Trophoblast cell (in vitro differentiated cells and primary cell): ENCODE measurements around the gene PEAK3.

Experiments
- DNase-seq, 2 donors: peaks; one replicate each; pipeline ENCODE4 v3.0.0-alpha.2; 2016
- H2AFZ ChIP-seq: 2 replicates; pipeline ENCODE4 v1.6.1; 2013; ENCODE audit warnings: low read length, moderate library complexity, mild to moderate bottlenecking; ENCODE audit not compliant: insufficient read depth, poor library complexity
- H2AK5ac ChIP-seq: 2 replicates; pipeline ENCODE4 v1.6.1; 2013; ENCODE audit warnings: mild to moderate bottlenecking, low read length
- H2BK120ac ChIP-seq: 2 replicates; pipeline ENCODE4 v1.6.1; 2013; ENCODE audit warnings: low read length, mild to moderate bottlenecking, moderate library complexity; ENCODE audit not compliant: insufficient read depth, poor library complexity
- H2BK12ac ChIP-seq: 2 replicates; pipeline ENCODE4 v1.6.1; 2013; ENCODE audit warnings: mild to moderate bottlenecking, low read length, moderate library complexity
- H2BK5ac ChIP-seq: 2 replicates; pipeline ENCODE4 v1.6.1; 2013; ENCODE audit warnings: low read length, low read depth, moderate library complexity, mild to moderate bottlenecking; ENCODE audit not compliant: poor library complexity
- H3K14ac ChIP-seq: 2 replicates; pipeline ENCODE4 v1.6.1; 2013; ENCODE audit warnings: mild to moderate bottlenecking, low read length
- H3K18ac ChIP-seq: 2 replicates; pipeline ENCODE4 v1.6.1; 2013; ENCODE audit warnings: mild to moderate bottlenecking, low read length
- H3K23ac ChIP-seq: 2 replicates; pipeline ENCODE4 v1.6.1; 2013; ENCODE audit warnings: low read length
- H3K27ac ChIP-seq: 2 replicates; pipeline ENCODE4 v1.5.1; 2013; ENCODE audit warnings: low read depth, mild to moderate bottlenecking, inconsistent platforms, low read length, moderate library complexity
- H3K27me3 ChIP-seq: 2 replicates; pipeline ENCODE4 v1.6.1; 2013; ENCODE audit warnings: inconsistent platforms, mild to moderate bottlenecking, low read length, moderate library complexity; ENCODE audit not compliant: insufficient read depth
- H3K36me3 ChIP-seq, 2 experiments: 1 replicate in 1 of 2; 2 replicates in 1 of 2; pipeline ENCODE4 v1.6.1; 2013; ENCODE audit warnings: low read length in 2 of 2, mild to moderate bottlenecking in 2 of 2, moderate library complexity in 1 of 2; ENCODE audit not compliant: insufficient read depth in 2 of 2, control insufficient read depth in 1 of 2
- H3K4ac ChIP-seq: 2 replicates; pipeline ENCODE4 v1.6.1; 2013; ENCODE audit warnings: low read depth, mild to moderate bottlenecking, low read length, moderate library complexity
- H3K4me1 ChIP-seq, 2 experiments: 1 replicate in 1 of 2; 2 replicates in 1 of 2; pipeline ENCODE4 v1.6.1; 2013; ENCODE audit warnings: low read length in 2 of 2, mild to moderate bottlenecking in 2 of 2, moderate library complexity in 1 of 2; ENCODE audit not compliant: insufficient read depth in 2 of 2, control insufficient read depth in 1 of 2
- H3K4me2 ChIP-seq: 2 replicates; pipeline ENCODE4 v1.6.1; 2013; ENCODE audit warnings: inconsistent platforms, mild to moderate bottlenecking, low read length, moderate library complexity
- H3K4me3 ChIP-seq: 2 replicates; pipeline ENCODE4 v1.5.1; 2013; ENCODE audit warnings: mild to moderate bottlenecking, low read depth, low read length, inconsistent platforms
- H3K79me1 ChIP-seq: one replicate; pipeline ENCODE4 v1.6.1; 2013; ENCODE audit warnings: low read length
- H3K79me2 ChIP-seq: 2 replicates; pipeline ENCODE4 v1.6.1; 2013; ENCODE audit warnings: low read length, mild to moderate bottlenecking; ENCODE audit not compliant: control insufficient read depth, insufficient read depth, poor library complexity
- H3K9ac ChIP-seq: 2 replicates; pipeline ENCODE4 v1.6.1; 2013; ENCODE audit warnings: mild to moderate bottlenecking, low read length
- H3K9me3 ChIP-seq: 2 replicates; pipeline ENCODE4 v1.6.1; 2013; ENCODE audit warnings: low read depth, mild to moderate bottlenecking, control low read depth, inconsistent platforms, low read length; ENCODE audit not compliant: insufficient read depth
- H4K12ac ChIP-seq: 2 replicates; pipeline ENCODE4 v1.6.1; 2013; ENCODE audit warnings: low read depth, mild to moderate bottlenecking, low read length, moderate library complexity
- H4K8ac ChIP-seq: 2 replicates; pipeline ENCODE4 v1.6.1; 2013; ENCODE audit warnings: low read depth, mild to moderate bottlenecking, low read length, moderate library complexity
- H4K91ac ChIP-seq: one replicate; pipeline ENCODE4 v1.6.1; 2013; ENCODE audit warnings: low read depth, mild to moderate bottlenecking, low read length, moderate library complexity
- WGBS: extraction: QIAGEN DNeasy Blood & Tissue Kit; methylation state at CpG from one replicate; pipeline ENCODE4 v1.1.7; 2013; ENCODE audit warnings: missing lambda C conversion rate; ENCODE audit not compliant: insufficient read length, insufficient coverage; ENCODE audit errors: extremely low coverage; 5-methylcytosine and 5-hydroxymethylcytosine counted together

The PEAK3 gene

DNA sequence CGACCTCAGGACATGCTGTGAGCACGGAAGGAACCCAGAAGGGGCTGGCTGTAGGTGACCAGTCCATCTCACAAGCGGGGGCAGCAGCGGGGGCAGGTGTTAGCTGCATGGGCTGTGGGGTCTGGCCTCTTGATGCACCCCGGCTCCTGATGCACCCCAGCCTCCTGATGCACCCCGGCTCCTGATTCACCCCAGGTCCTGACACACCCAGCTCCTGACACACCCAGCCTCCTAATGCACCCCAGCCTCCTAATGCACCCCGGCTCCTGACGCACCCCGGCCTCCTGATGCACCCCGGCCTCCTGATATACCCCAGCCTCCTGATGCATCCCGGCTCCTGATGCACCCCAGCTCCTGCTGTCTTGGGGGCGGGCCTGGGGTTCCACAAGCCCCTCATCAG lies 39.0 kb upstream of the PEAK3 start:
- no CpG with 5 or more reads among the region's 12 CpGs for WGBS
- no peak overlapping the region for H2BK120ac ChIP-seq
- H3K18ac ChIP-seq: no peak overlapping the region

DNA sequence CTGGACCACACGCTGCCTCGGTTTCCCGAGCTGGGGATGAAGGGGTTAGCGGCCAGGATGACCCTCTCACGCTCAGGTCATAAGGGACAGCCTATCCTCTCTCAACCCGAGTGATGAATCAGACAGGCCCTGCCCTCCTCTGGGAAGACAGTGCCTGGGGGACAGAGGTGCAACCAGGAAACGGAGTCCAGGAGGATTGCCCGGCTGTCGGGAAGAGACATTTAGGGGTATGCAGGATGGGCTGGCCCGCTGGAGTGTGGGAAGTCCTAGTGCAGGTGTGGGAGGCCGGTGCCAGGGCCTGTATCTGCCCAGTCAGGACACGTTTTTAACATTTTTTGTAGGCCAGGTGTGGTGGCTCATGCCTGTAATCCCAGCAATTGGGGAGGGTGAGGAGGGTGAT lies 38.1 kb upstream of the PEAK3 start:
- no CpG with 5 or more reads among the region's 12 CpGs for WGBS

More for the DNA sequence above, 39.0 kb upstream of the PEAK3 start:
- Histone ChIP-seq H3K9ac (no peak overlapping the region), H3K14ac (no peak overlapping the region), H3K4me3 (no peak overlapping the region), H3K36me3 (peaks cover 43 to 47% of the 10 kb centered on the region in 2 experiments), H2AK5ac (no peak overlapping the region), H4K91ac (no peak overlapping the region), H3K4ac (no peak overlapping the region), H3K79me2 (no peaks in the 10 kb centered on the region), H2BK12ac (no peak overlapping the region), H4K12ac (no peak overlapping the region), H2AFZ (no peak overlapping the region), H3K27ac (no peak overlapping the region), H4K8ac (no peak overlapping the region), H2BK5ac (no peak overlapping the region), H3K79me1 (no peaks in the 10 kb centered on the region), H3K27me3 (no peaks in the 10 kb centered on the region), H3K23ac (no peak overlapping the region), H3K4me2 (no peak overlapping the region), H3K9me3 (peaks cover 2% of the 10 kb centered on the region), H3K4me1 (no peaks in the 10 kb centered on the region)
- DNase-seq: no peak

DNA sequence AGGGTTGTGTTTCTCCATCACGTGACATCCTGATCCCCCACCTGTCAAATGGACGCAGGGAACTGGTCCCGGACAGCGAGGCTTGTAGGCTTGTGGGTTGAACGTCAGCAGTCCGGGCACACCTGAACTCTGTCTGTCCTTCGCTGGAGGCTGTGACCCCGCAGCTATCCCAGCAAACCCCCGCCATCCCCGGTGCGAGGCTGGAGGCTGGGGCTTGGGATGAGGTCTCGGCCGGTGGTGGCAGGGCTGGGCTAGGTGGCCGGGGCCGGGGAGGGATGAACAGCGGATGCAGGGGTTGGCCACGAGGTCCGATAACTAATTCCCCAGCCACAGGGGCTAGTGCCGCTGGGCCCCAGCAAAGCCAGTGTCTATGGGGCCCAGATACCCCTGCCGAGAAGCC lies 37.6 kb upstream of the PEAK3 start:
- WGBS: no CpG with 5 or more reads among the region's 20 CpGs

More for the DNA sequence above, 38.1 kb upstream of the PEAK3 start:
- no peak overlapping the region for H4K91ac ChIP-seq
- no peak overlapping the region for H4K8ac ChIP-seq
- no peak overlapping the region for H3K4me3 ChIP-seq
- peaks cover 5% of the 10 kb centered on the region for H3K9me3 ChIP-seq
- peak overlapping the region; percentile 22 for H3K9ac ChIP-seq
- H4K12ac ChIP-seq: no peak overlapping the region
- H2BK12ac ChIP-seq: no peak overlapping the region
- H3K4me1 ChIP-seq: no peaks in the 10 kb centered on the region
- no peak overlapping the region for H3K14ac ChIP-seq
- no peak for DNase-seq
- no peaks in the 10 kb centered on the region for H3K79me1 ChIP-seq
- no peak overlapping the region for H3K4ac ChIP-seq
- no peak overlapping the region for H3K27ac ChIP-seq
- no peak overlapping the region for H3K23ac ChIP-seq
- no peak overlapping the region for H2BK120ac ChIP-seq
- H2AFZ ChIP-seq: no peak overlapping the region
- no peak overlapping the region for H3K18ac ChIP-seq
- no peak overlapping the region for H2BK5ac ChIP-seq
- no peaks in the 10 kb centered on the region for H3K27me3 ChIP-seq
- H3K36me3 ChIP-seq: peaks cover 35 to 39% of the 10 kb centered on the region in 2 experiments
- H3K4me2 ChIP-seq: no peak overlapping the region
- H2AK5ac ChIP-seq: no peak overlapping the region
- H3K79me2 ChIP-seq: no peaks in the 10 kb centered on the region

DNA sequence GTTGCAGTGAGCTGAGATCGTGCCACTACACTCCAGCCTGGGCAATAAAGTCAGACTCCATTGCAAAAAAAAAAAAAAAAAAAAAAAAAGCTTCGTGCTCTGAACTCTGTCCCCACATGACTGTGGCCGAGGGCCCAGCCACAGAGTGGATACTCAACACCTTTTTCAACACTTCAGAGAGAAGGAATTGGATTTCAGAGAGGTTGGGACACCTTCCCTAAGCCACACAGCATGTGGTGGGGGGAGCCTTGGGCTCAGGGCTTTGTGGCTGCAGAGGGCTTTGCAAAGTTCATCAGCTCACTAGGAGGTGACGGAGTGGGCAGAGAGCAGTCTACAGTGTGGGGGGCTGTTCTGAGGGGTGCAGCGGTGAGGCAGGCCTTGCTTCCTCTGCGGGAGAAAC lies 36.9 kb upstream of the PEAK3 start:
- no peak for DNase-seq
- no peaks in the 10 kb centered on the region for H3K79me2 ChIP-seq

More for the DNA sequence above, 37.6 kb upstream of the PEAK3 start:
- H3K23ac ChIP-seq: no peak overlapping the region
- no peaks in the 10 kb centered on the region for H3K79me2 ChIP-seq
- no peak overlapping the region for H2BK12ac ChIP-seq
- H3K4ac ChIP-seq: no peak overlapping the region
- H3K14ac ChIP-seq: no peak overlapping the region
- H3K4me3 ChIP-seq: no peak overlapping the region
- no peak for DNase-seq
- H3K4me1 ChIP-seq: no peaks in the 10 kb centered on the region
- H3K18ac ChIP-seq: no peak overlapping the region
- H2BK5ac ChIP-seq: no peak overlapping the region
- H3K4me2 ChIP-seq: no peak overlapping the region
- no peaks in the 10 kb centered on the region for H3K27me3 ChIP-seq
- no peak overlapping the region for H2BK120ac ChIP-seq
- H2AFZ ChIP-seq: no peak overlapping the region
- no peak overlapping the region for H4K12ac ChIP-seq
- H2AK5ac ChIP-seq: no peak overlapping the region
- no peak overlapping the region for H3K27ac ChIP-seq
- H4K8ac ChIP-seq: no peak overlapping the region
- peaks cover 7% of the 10 kb centered on the region for H3K9me3 ChIP-seq
- H3K9ac ChIP-seq: no peak overlapping the region
- H4K91ac ChIP-seq: no peak overlapping the region
- H3K36me3 ChIP-seq: peaks cover 30 to 34% of the 10 kb centered on the region in 2 experiments
- no peaks in the 10 kb centered on the region for H3K79me1 ChIP-seq

More for the DNA sequence above, 36.9 kb upstream of the PEAK3 start:
- H4K8ac ChIP-seq: no peak overlapping the region
- no peak overlapping the region for H3K9ac ChIP-seq
- H3K14ac ChIP-seq: no peak overlapping the region
- H3K4me1 ChIP-seq: no peaks in the 10 kb centered on the region
- no peak overlapping the region for H2AK5ac ChIP-seq
- peaks cover 24 to 29% of the 10 kb centered on the region in 2 experiments for H3K36me3 ChIP-seq
- no CpG with 5 or more reads among the region's 6 CpGs for WGBS
- H2AFZ ChIP-seq: no peak overlapping the region
- H3K23ac ChIP-seq: no peak overlapping the region
- no peak overlapping the region for H4K91ac ChIP-seq
- H4K12ac ChIP-seq: no peak overlapping the region
- H2BK12ac ChIP-seq: no peak overlapping the region
- H2BK5ac ChIP-seq: no peak overlapping the region
- H3K4me3 ChIP-seq: no peak overlapping the region
- no peak overlapping the region for H3K4ac ChIP-seq
- peaks cover 7% of the 10 kb centered on the region for H3K9me3 ChIP-seq
- no peaks in the 10 kb centered on the region for H3K79me1 ChIP-seq
- no peak overlapping the region for H3K18ac ChIP-seq
- no peaks in the 10 kb centered on the region for H3K27me3 ChIP-seq
- H3K27ac ChIP-seq: no peak overlapping the region
- H3K4me2 ChIP-seq: no peak overlapping the region
- H2BK120ac ChIP-seq: no peak overlapping the region
